Left lobe of liver (tissue), 2 donors: Measurements from ENCODE around the gene ACAD9. TPM values are rescaled to one million over a fixed set of nuclear protein-coding genes. Genes with fewer than 3 reads are reported as not detected.
"Not testable (repeated sequence)": the region's sequence is repeated elsewhere in the genome, so short reads cannot be mapped to it uniquely, and the experiment has no call there.

ENCODE experiments used
- ATAC-seq: fragments of 200-7000 bp; cut with Tn5 transposase; one replicate; pipeline ENCODE4 v1.9.1; 2020; ENCODE audit warnings: mild to moderate bottlenecking, moderate library complexity
- DNase-seq: peaks from one replicate; pipeline ENCODE4 v3.0.0-alpha.2; 2020; ENCODE audit warnings: low spot score
- total RNA-seq: library from RNA; stranded (reverse); gene quantifications from one replicate; pipeline ENCODE4 v1.2.1, GENCODE V29; 2021
- donor health status: DM: no; HTN: no; CAD: no; lungs with moderate emphysema.
- donor health status: DM: no; HTN: yes; CAD: no.

ACAD9 gene
- 30.7 TPM for total RNA-seq

- DNase-seq: peak; percentile 99
- peak; percentile 93 for ATAC-seq
Measured at GRCh38 chr3:128879125-128879969, at the start of gene ACAD9. ACAD9 (plus strand) TSS chr3:128879620; CDS start chr3:128879692, 72 bp downstream.

GRCh38 chr3:128829925-128830625 is 49.3 kb upstream of the ACAD9 start:
- not testable (repeated sequence) for DNase-seq, ATAC-seq

DNA sequence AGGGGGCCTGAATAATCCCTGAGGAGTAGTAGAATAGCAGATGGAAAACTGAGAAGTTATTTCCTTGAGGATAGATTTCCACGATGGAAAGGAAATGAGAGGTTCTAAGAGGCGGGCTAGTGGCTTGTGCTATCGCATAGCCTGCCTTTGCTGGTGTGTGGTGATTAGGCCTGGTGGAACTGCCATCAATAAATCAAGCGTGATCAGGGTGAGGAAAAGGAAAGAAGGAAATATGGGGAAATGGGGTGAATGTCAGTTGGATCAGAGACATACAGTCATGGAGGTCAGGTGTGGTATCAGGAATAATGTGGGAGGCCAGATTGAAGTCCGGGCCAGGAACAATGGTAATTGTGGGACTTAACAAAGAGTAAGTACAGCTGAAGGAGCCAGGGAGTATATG is 48.7 kb upstream of the ACAD9 start:
- not testable (repeated sequence) for ATAC-seq, DNase-seq

GRCh38 chr3:128832979-128833378 is 46.4 kb upstream of the ACAD9 start:
- not testable (repeated sequence) for DNase-seq

DNA sequence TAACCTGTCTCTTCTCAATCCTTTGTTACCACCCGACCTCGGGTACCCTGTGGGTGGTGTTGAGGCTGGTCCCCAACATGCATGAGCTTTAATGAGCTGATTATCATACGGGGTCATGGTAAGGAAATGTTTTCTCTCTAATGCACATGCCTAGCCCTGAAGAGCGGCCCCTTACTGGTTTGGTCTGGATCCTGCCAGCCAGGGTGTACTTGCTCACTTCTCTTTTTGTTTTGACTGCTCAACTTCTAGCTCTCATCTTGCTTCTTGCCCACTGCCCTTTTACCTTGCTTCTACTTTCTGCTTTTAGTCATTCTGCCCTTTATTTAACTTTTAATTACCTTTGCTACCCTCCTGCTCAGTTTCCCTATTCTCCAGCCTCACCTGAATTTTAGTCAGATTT is 44.3 kb upstream of the ACAD9 start:
- ATAC-seq (no peak), DNase-seq (no peak)

More at GRCh38 chr3:128832979-128833378, 46.4 kb upstream of the ACAD9 start:
- not testable (repeated sequence) for ATAC-seq

DNA sequence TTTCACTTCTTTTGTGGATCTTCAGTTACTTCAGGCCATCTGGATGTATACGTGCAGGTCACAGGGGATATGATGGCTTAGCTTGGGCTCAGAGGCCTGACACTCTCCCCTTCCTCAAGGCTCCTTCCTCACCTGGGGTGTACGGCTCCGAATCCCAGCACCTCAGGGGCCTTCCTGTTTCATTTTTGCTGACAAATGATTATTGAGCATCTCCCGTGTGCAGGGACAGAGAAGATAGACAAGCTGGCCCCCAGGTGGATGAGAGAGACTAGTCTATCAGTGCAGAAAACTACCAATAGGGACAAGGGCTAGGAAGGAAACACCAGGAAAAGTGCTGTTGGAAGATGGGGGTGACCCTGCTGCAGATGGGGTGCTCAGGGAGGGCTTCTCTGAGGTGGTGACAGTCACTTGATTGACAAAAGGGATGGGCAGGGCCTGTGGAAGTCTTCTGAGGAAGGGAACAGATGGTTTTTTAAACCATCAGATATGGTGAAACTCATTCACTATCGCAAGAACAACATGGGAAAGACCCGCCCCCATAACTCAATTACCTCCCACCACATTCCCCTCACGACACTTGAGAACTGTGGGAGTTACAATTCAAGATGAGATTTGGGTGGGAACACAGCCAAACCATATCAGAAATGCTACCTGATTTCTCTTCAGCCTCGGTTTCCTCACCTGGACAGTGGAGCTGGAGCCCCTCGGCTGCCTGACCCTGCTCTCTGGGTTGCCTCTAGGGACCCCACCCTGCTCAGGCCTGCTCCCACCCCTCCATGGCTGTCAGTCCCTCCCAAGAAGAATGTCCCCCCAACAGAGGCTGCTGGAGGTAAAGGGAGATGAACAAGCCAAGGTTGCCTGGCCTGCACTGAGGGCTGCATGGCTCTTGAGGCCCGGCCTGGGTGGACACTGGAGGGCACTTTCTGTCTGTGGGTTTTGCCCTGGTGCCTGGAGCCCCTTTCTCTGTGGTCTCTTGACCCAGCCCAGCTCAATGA is 37.2 kb upstream of the ACAD9 start:
- ATAC-seq (no peak), DNase-seq (no peak)

DNA sequence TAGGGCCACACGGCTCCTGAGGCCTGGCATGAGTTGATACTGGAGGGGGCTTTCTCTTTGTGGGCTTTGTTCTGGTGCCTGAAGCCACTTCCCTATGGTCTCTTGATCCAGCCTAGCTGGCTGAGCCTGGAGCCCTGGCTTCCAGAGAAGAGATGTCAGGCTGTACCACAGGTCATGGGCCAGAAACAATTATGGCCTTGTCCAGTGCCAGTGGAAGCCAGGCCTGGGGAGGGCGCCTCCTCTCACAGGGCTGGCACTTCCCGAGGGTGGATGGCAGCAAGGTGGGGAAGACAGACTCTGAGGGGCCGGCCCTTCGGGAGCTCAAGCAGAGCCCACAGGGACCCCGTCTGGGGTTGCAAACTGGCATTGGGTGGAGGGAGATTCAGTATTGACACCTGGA is 34.9 kb upstream of the ACAD9 start:
- ATAC-seq: no peak
- DNase-seq: no peak

DNA sequence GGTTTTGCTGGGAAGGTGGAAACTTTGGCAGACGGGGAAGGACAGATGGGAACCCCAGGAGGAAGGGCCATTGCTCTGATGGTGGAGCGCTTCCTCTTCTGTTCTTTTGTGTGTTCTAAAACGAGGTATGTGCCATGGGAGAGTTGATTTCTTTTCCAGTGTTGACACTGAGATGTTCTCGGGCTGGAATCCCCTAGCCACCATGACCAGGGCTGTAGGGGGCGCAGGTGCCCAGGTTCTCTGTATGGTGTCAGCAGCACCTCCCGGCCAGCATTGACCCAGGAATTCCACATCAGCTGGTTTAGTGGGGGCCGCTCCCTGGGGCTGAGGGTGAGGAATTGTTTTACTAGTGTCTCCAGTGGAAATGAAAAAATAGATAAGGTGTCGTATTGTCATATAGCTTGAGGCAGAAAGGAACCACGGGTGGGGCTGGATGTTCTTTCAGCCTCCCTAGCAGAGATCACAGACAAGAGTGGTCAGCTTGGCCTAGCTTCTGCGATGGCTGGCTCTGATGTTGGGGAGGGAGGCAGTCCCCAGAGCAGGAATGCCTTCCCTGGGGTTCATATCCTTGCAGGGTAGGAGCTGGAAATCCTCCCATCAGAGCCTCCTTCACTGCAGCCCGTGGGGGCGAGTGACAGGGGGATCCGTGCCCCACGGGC is 34.2 kb upstream of the ACAD9 start:
- DNase-seq (no peak), ATAC-seq (no peak)

- ATAC-seq (peak; percentile 97), DNase-seq (peak; percentile 92)
Measured at GRCh38 chr3:128845778-128846485, 33.5 kb upstream of the ACAD9 start.

DNA sequence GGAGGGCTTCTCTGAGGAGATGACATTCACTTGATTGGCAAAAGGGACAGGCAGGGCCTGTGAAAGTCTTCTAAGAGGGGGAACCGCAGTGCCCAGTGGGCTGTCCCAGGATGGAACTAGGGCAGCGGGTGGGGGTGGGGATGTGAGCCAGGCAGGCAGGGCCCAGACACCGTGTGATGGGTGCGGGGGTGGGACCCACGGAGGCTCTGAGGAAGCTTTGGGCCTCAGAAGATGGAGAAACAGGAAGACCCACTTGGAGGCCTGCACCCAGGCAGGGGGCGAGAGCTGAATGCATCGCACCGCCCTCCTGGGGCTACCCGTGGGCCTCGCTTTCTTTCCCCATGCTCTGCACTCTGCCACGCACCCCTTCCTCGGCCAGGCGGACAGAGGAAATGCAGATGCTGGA is 32.9 kb upstream of the ACAD9 start:
- DNase-seq (no peak), ATAC-seq (peak; percentile 1)

GRCh38 chr3:128847666-128848370 is 31.6 kb upstream of the ACAD9 start:
- DNase-seq: no peak
- no peak for ATAC-seq

GRCh38 chr3:128848936-128849335 is 30.5 kb upstream of the ACAD9 start:
- no peak for DNase-seq
- no peak for ATAC-seq

DNA sequence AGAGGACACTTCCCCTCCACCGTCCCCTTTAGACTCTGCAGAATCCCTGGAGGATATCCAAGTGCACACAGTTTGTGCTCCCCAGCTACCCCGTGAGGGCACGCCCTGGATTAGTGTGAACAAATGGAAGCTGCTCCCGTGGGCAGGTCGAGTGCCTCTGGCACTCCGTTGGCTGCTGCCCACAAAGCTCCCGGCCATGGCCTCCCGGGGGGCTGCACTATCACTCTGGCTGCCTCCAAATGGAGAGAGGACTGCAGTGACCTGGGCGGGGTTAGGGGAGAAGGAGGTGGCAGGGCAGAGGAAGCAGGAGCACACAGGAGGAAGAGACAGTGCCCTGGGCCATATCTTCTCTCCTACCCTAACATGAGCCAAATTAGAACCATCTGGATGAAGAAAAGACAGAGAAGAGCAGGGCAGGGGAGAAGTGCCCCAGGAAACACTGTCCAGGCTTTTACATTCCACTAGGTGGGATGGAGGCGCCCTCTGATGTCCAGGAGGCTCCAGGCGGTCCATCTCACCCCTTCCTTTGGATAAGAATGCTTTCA is 29.4 kb upstream of the ACAD9 start:
- no peak for ATAC-seq
- no peak for DNase-seq

- DNase-seq: no peak
- no peak for ATAC-seq
Measured at GRCh38 chr3:128850544-128850943, 28.9 kb upstream of the ACAD9 start.

- no peak for DNase-seq
- no peak for ATAC-seq
Measured at GRCh38 chr3:128851601-128852000, 27.8 kb upstream of the ACAD9 start.

- DNase-seq: no peak
- ATAC-seq: no peak
Measured at GRCh38 chr3:128853826-128854225, 25.6 kb upstream of the ACAD9 start.

DNA sequence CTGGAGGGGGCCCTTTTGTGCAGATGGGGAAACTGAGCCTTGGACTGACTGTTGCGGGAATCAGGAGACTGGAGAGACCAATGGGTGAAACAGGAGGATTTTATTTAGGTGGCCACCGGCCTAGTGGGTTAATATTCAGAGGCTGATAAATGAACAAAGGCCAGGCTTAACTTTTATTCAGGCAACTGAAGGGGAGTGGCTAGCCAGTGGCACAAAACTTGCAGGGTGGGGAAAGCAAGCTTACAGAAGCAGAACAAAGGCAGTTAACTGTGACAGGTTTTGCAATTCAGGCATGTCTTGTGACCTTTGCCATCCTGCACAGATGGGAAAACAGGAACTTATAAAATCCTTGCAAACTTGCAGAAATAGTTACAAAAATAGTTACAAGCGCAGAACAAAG is 24.9 kb upstream of the ACAD9 start:
- no peak for DNase-seq
- no peak for ATAC-seq

- no peak for ATAC-seq
- DNase-seq: no peak
Measured at GRCh38 chr3:128855569-128855968, 23.9 kb upstream of the ACAD9 start.

DNA sequence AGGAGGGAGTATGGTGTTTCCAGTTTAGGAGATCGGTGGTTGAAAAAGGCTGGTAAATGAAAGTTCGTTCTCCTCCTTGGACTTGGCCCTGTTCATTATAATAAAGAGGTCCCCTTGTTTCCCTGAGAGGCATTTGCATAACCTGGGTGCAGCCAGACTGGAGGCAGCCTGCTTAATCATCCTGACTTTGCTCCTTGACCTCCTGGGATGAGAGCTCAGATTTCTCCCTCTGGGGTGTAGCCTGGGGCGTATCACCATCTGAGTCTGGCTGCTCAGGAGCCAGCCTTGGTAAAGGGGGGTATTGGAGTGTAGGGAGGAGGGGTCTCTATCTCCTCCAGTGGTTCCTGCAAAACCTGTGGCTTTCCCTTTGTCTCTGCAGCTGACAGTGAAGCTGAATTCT is 21.3 kb upstream of the ACAD9 start:
- ATAC-seq (peak; percentile 36), DNase-seq (no peak)
